ENCODE measurements around the gene CERS3. TPM values are rescaled to one million over a fixed set of nuclear protein-coding genes. Genes with fewer than 3 reads are reported as not detected.

CERS3 gene
- total RNA-seq, 4 donors from 2014 or later: 105 to 191 (median 149) TPM

GRCh38 chr15:100570275-100570674 is 41.5 kb upstream of the CERS3 start:
- no peak for TF ChIP-seq CTCF (IDR thresholded peaks at IDR 0.05)
- no peak for TF ChIP-seq POLR2A (IDR thresholded peaks at IDR 0.05)
- WGBS, 2 donors: 91 to 97% methylated on average over 3 of the region's 3 CpGs
- intact Hi-C loops (cut with DNase I; ENCODE audit: low total_unique reads): no loop called here
- no peak overlapping the region for H3K4me3 ChIP-seq (ENCODE audit: low read depth, poor library complexity, severe bottlenecking)
- no peak for DNase-seq (ENCODE audit: low spot score in 2 of 2)

GRCh38 chr15:100569391-100569790 is 40.6 kb upstream of the CERS3 start:
- no peak for DNase-seq (ENCODE audit: low spot score in 2 of 2)
- WGBS, 2 donors: 81% methylated on average over 8 of the region's 8 CpGs
- intact Hi-C loops (cut with DNase I; ENCODE audit: low total_unique reads): loop anchor here (5.0 kb wide), 1 partner anchor 217 kb away; no protein-coding TSS in a partner anchor
- H3K4me3 ChIP-seq (ENCODE audit: low read depth, poor library complexity, severe bottlenecking): no peak overlapping the region
- no peak for TF ChIP-seq POLR2A (IDR thresholded peaks at IDR 0.05)
- no peak for TF ChIP-seq CTCF (IDR thresholded peaks at IDR 0.05)

- no peak overlapping the region for H3K4me3 ChIP-seq (ENCODE audit: low read depth, poor library complexity, severe bottlenecking)
- WGBS, 2 donors: 90 to 92% methylated on average over 6 of the region's 6 CpGs
- intact Hi-C loops (cut with DNase I; ENCODE audit: low total_unique reads): loop anchor here (5.0 kb wide), 1 partner anchor 215 kb away; no protein-coding TSS in a partner anchor
- TF ChIP-seq POLR2A (IDR thresholded peaks at IDR 0.05) (no peak), CTCF (IDR thresholded peaks at IDR 0.05) (no peak)
- no peak for DNase-seq (ENCODE audit: low spot score in 2 of 2)
These were observed 38.3 kb upstream of the CERS3 start for GRCh38 chr15:100566850-100567628.

- TF ChIP-seq POLR2A (IDR thresholded peaks at IDR 0.05) (no peak), CTCF (IDR thresholded peaks at IDR 0.05) (no peak)
- 68 to 82% methylated on average over 3 of the region's 3 CpGs for WGBS, 2 donors
- intact Hi-C loops (cut with DNase I; ENCODE audit: low total_unique reads): loop anchor here (5.0 kb wide), 1 partner anchor 213 kb away; no protein-coding TSS in a partner anchor
- no peak overlapping the region for H3K4me3 ChIP-seq (ENCODE audit: low read depth, poor library complexity, severe bottlenecking)
- no peak for DNase-seq (ENCODE audit: low spot score in 2 of 2)
These were observed 36.8 kb upstream of the CERS3 start for GRCh38 chr15:100565591-100565990.

- H3K4me3 ChIP-seq (ENCODE audit: low read depth, poor library complexity, severe bottlenecking): no peak overlapping the region
- intact Hi-C loops (cut with DNase I; ENCODE audit: low total_unique reads): no loop called here
- no peak for DNase-seq (ENCODE audit: low spot score in 2 of 2)
- no peak for TF ChIP-seq POLR2A (IDR thresholded peaks at IDR 0.05)
- TF ChIP-seq CTCF (IDR thresholded peaks at IDR 0.05): no peak
These were observed 31.6 kb upstream of the CERS3 start for GRCh38 chr15:100560323-100560722.

All from lower leg skin (tissue), 4 donors.